HCT116 (cell line): ENCODE results near the gene ZKSCAN2. TPM values are rescaled to one million over a fixed set of nuclear protein-coding genes. Genes with fewer than 3 reads are reported as not detected.

Experiments
- ATAC-seq: fragments of 200-7000 bp; cut with Tn5 transposase; 2 replicates; pipeline ENCODE4 v1.9.1; 2020; ENCODE audit warnings: mild to moderate bottlenecking, moderate library complexity
- BruUV-seq: library from RNA; stranded (reverse); fragments of 400-500 nt; replicated peaks from 2 replicates; lab custom pipeline; 2021; lab: Mats Ljungman, UMichigan
- CTCF ChIA-PET: fragments of 300-600 bp; sonication (Branson Sonifier 250); formaldehyde crosslinking; loops from one replicate; lab custom pipeline; 2021; ENCODE audit warnings: antibody characterized with exemption; lab: Charles Lee
- POLR2A ChIA-PET: fragments of 300-600, 350-600 bp; sonication (Branson Sonifier 250); formaldehyde crosslinking; loops from one replicate; lab custom pipeline; 2021; ENCODE audit warnings: antibody characterized with exemption; lab: Charles Lee
- RAD21 ChIA-PET, 2 experiments: fragments of 300-600 bp; sonication (Branson Sonifier 250); formaldehyde crosslinking; loops; one replicate each; lab custom pipeline; 2023; ENCODE audit warnings: low total read pairs in 2 of 2; ENCODE audit not compliant: uncharacterized antibody in 2 of 2, unreplicated experiment in 2 of 2, low non-redundant PET in 1 of 2; lab: Charles Lee
- DNase-seq: peaks from one replicate; pipeline ENCODE4 v3.0.0-alpha.2; 2010; ENCODE audit warnings: low read depth, low spot score
- H2AFZ ChIP-seq: fragments of 200-600 bp; shearing (Covaris generic), sonication (generic); 2 replicates; pipeline ENCODE4 v1.6.1; 2017; ENCODE audit warnings: low read depth, mixed run types, mixed read lengths, antibody characterized with exemption, low read length; ENCODE audit not compliant: poor library complexity, severe bottlenecking
- H3K27ac ChIP-seq: 2 replicates; pipeline ENCODE4 v1.5.1; 2012; ENCODE audit warnings: low read depth, low read length
- H3K27me3 ChIP-seq: fragments of 200-600 bp; sonication (generic); 2 replicates; pipeline ENCODE4 v1.6.1; 2016; ENCODE audit warnings: mixed run types, low read length, mixed read lengths; ENCODE audit not compliant: insufficient read depth
- H3K36me3 ChIP-seq, 2 experiments: fragments of 200-500 bp in 1 of 2; fragments of 200-600 bp in 1 of 2; sonication (Bioruptor generic) in 1 of 2; sonication (generic) in 1 of 2; 2 replicates each; pipeline versions ENCODE4 v1.5.1 to v1.6.1; 2014 to 2016; ENCODE audit warnings: low read length in 2 of 2, inconsistent platforms in 1 of 2, mixed read lengths in 1 of 2, mixed run types in 1 of 2; ENCODE audit not compliant: insufficient read depth in 2 of 2, control insufficient read depth in 1 of 2
- H3K4me1 ChIP-seq, 2 experiments: fragments of 200-600 bp in 1 of 2; sonication (generic) in 1 of 2; 2 replicates each; pipeline versions ENCODE4 v1.5.1 to v1.6.1; 2012 to 2017; ENCODE audit warnings: low read length in 2 of 2, inconsistent platforms in 1 of 2, mild to moderate bottlenecking in 1 of 2, mixed read lengths in 1 of 2, mixed run types in 1 of 2, moderate library complexity in 1 of 2; ENCODE audit not compliant: insufficient read depth in 2 of 2, control insufficient read depth in 1 of 2
- H3K4me2 ChIP-seq: fragments of 200-600 bp; sonication (generic); 2 replicates; pipeline ENCODE4 v1.6.1; 2017; ENCODE audit warnings: mixed run types, low read length, mixed read lengths
- H3K4me3 ChIP-seq, 2 experiments: fragments of 200-600 bp in 1 of 2; sonication (generic) in 1 of 2; replicated peaks in 1 of 2; 2 replicates each; pipeline ENCODE4 v1.5.1; 2011 to 2016; ENCODE audit warnings: low read length in 2 of 2, control low read depth in 1 of 2, low read depth in 1 of 2, mild to moderate bottlenecking in 1 of 2, mixed read lengths in 1 of 2, mixed run types in 1 of 2
- H3K79me2 ChIP-seq: fragments of 200-600 bp; sonication (generic); 2 replicates; pipeline ENCODE4 v1.6.1; 2017; ENCODE audit warnings: mild to moderate bottlenecking, mixed run types, low read length, moderate library complexity, mixed read lengths; ENCODE audit not compliant: insufficient read depth
- H3K9ac ChIP-seq: fragments of 200-600 bp; sonication (generic); 2 replicates; pipeline ENCODE4 v1.6.1; 2016; ENCODE audit warnings: low read length, mixed read lengths
- H3K9me2 ChIP-seq: fragments of 200-600 bp; sonication (generic), shearing (Covaris generic); 2 replicates; pipeline ENCODE4 v1.6.1; 2017; ENCODE audit warnings: mixed run types, mild to moderate bottlenecking, moderate library complexity; ENCODE audit not compliant: insufficient read depth
- H3K9me3 ChIP-seq, 2 experiments: fragments of 200-500 bp in 1 of 2; fragments of 200-600 bp in 1 of 2; sonication (Bioruptor generic) in 1 of 2; sonication (generic) in 1 of 2; 2 replicates each; pipeline ENCODE4 v1.6.1; 2014 to 2017; ENCODE audit warnings: low read length in 2 of 2, mixed read lengths in 2 of 2, inconsistent platforms in 1 of 2, low read depth in 1 of 2, mild to moderate bottlenecking in 1 of 2, mixed run types in 1 of 2, moderate library complexity in 1 of 2; ENCODE audit not compliant: control insufficient read depth in 1 of 2, insufficient read depth in 1 of 2
- H4K20me1 ChIP-seq: fragments of 200-600 bp; sonication (generic), shearing (Covaris generic); 2 replicates; pipeline ENCODE4 v1.6.1; 2017; ENCODE audit warnings: mixed run types, mild to moderate bottlenecking, moderate library complexity; ENCODE audit not compliant: insufficient read depth
- ATF3 ChIP-seq: IDR thresholded peaks from 2 replicates; pipeline ENCODE4 v1.6.1; 2012
- CBX3 ChIP-seq: IDR thresholded peaks from 2 replicates; pipeline ENCODE4 v1.6.1; 2012; ENCODE audit warnings: low read depth
- CTCF ChIP-seq, 3 experiments: fragments of 200-600 bp in 1 of 3; sonication (generic) in 1 of 3; IDR thresholded peaks in 2 of 3; conservative IDR thresholded peaks in 1 of 3; 2 replicates each; pipeline ENCODE4 v1.5.1; 2012 to 2017; ENCODE audit warnings: low read depth in 2 of 3, low read length in 2 of 3, antibody characterized with exemption in 1 of 3, borderline replicate concordance in 1 of 3, control low read depth in 1 of 3, mild to moderate bottlenecking in 1 of 3, mixed read lengths in 1 of 3, mixed run types in 1 of 3, moderate library complexity in 1 of 3; ENCODE audit not compliant: insufficient read depth in 1 of 3
- ELF1 ChIP-seq: IDR thresholded peaks from 2 replicates; pipeline ENCODE4 v1.6.1; 2012; ENCODE audit warnings: low read depth, borderline replicate concordance
- EZH2 ChIP-seq: fragments of 200-600 bp; sonication (generic); IDR thresholded peaks from 2 replicates; pipeline ENCODE4 v1.6.1; 2017; ENCODE audit warnings: antibody characterized with exemption, mixed run types
- EZH2phosphoT487 ChIP-seq: fragments of 200-600 bp; IDR thresholded peaks from 2 replicates; pipeline ENCODE4 v1.6.1; 2018; ENCODE audit warnings: antibody characterized with exemption, borderline replicate concordance
- FOSL1 ChIP-seq: IDR thresholded peaks from 2 replicates; pipeline ENCODE4 v1.6.1; 2012; ENCODE audit warnings: low read depth
- JUND ChIP-seq: IDR thresholded peaks from 2 replicates; pipeline ENCODE4 v1.6.1; 2012
- MAX ChIP-seq: IDR thresholded peaks from 2 replicates; pipeline ENCODE4 v1.6.1; 2012
- POLR2A ChIP-seq: IDR thresholded peaks from 2 replicates; pipeline ENCODE4 v1.7.0; 2011; ENCODE audit warnings: borderline replicate concordance; ENCODE audit not compliant: insufficient read depth, insufficient read length; ENCODE audit errors: extremely low read depth
- POLR2AphosphoS5 ChIP-seq: IDR thresholded peaks from 2 replicates; pipeline ENCODE4 v1.6.1; 2011; ENCODE audit warnings: mild to moderate bottlenecking, low read depth, low read length, moderate library complexity
- RAD21 ChIP-seq: IDR thresholded peaks from 2 replicates; pipeline ENCODE4 v1.6.1; 2012; ENCODE audit warnings: low read depth, mild to moderate bottlenecking
- SIN3A ChIP-seq: IDR thresholded peaks from 2 replicates; pipeline ENCODE4 v1.6.1; 2012; ENCODE audit warnings: low read depth
- SP1 ChIP-seq: IDR thresholded peaks from 2 replicates; pipeline ENCODE4 v1.6.1; 2012; ENCODE audit warnings: low read depth
- SRF ChIP-seq: IDR thresholded peaks from 2 replicates; pipeline ENCODE4 v1.6.1; 2012; ENCODE audit warnings: low read depth
- TCF7L2 ChIP-seq: IDR thresholded peaks from 2 replicates; pipeline ENCODE4 v1.7.0; 2011; ENCODE audit warnings: borderline replicate concordance, inconsistent platforms; ENCODE audit not compliant: insufficient read depth, insufficient read length; ENCODE audit errors: extremely low read depth
- YY1 ChIP-seq: IDR thresholded peaks from 2 replicates; pipeline ENCODE4 v1.6.1; 2011; ENCODE audit warnings: low read length, low read depth, moderate library complexity, mild to moderate bottlenecking; ENCODE audit not compliant: insufficient replicate concordance; ENCODE audit errors: extremely low read depth
- ZBTB33 ChIP-seq: IDR thresholded peaks from 2 replicates; pipeline ENCODE4 v1.6.1; 2011; ENCODE audit warnings: mild to moderate bottlenecking, low read length, moderate library complexity; ENCODE audit not compliant: insufficient replicate concordance; ENCODE audit errors: extremely low read depth
- ZFX ChIP-seq: fragments of 450-650 bp; IDR thresholded peaks from 2 replicates; pipeline ENCODE4 v1.6.1; 2017
- ZNF274 ChIP-seq: fragments of 200-500 bp; sonication (Bioruptor generic); IDR thresholded peaks from 2 replicates; pipeline ENCODE4 v1.6.1; 2014; ENCODE audit warnings: mild to moderate bottlenecking, low read depth, low read length, inconsistent platforms
- intact Hi-C: fragments of 100-400 bp; cut with micrococcal nuclease; formaldehyde crosslinking; loops from 2 replicates; pipeline ENCODE4 v1.10.0; 2022
- total RNA-seq: library from RNA; stranded (reverse); gene quantifications from one replicate; pipeline ENCODE4 v1.2.1, GENCODE V29; 2021; ENCODE audit not compliant: unreplicated experiment

Gene ZKSCAN2
- total RNA-seq, 1 experiment from 2014 or later, result 12.3 TPM

GRCh38 chr16:25213709-25214397, 43.8 kb downstream of the ZKSCAN2 start (continued):
- TF ChIP-seq ZBTB33, result no peak

GRCh38 chr16:25212636-25213035, 45.0 kb downstream of the ZKSCAN2 start:
- BruUV-seq, result no TSS peak
- Histone ChIP-seq H3K4me2 (no peak overlapping the region), H3K27me3 (no peaks in the 10 kb centered on the region), H2AFZ (no peak overlapping the region), H3K4me3 (no peak overlapping the region), H4K20me1 (no peaks in the 10 kb centered on the region), H3K36me3 (no peaks in the 10 kb centered on the region), H3K9me2 (no peaks in the 10 kb centered on the region), H3K9me3 (no peaks in the 10 kb centered on the region), H3K79me2 (no peaks in the 10 kb centered on the region), H3K9ac (no peak overlapping the region), H3K27ac (no peak overlapping the region), H3K4me1 (no peaks in the 10 kb centered on the region)
- RAD21 ChIA-PET, result no interaction called here
- CTCF ChIA-PET, result no interaction called here
- TF ChIP-seq SIN3A (no peak), CBX3 (no peak), TCF7L2 (no peak), SP1 (no peak), ZBTB33 (no peak), RAD21 (no peak), SRF (no peak), YY1 (no peak), POLR2A (no peak), ZFX (no peak), ATF3 (no peak), EZH2phosphoT487 (no peak), MAX (no peak), ZNF274 (no peak), CTCF (IDR thresholded peaks at IDR 0.05 in 2 of 3, conservative IDR thresholded peaks at IDR 0.05 in 1 of 3; ENCODE audit: borderline replicate concordance in 1 of 3, insufficient read depth in 1 of 3, low read depth in 2 of 3, low read length in 2 of 3) (no peak), EZH2 (no peak), JUND (no peak), ELF1 (no peak), POLR2AphosphoS5 (no peak), FOSL1 (no peak)
- intact Hi-C loops, result no loop called here
- DNase-seq (no peak), ATAC-seq (no peak)
- POLR2A ChIA-PET, result no interaction called here
